Endothelial cell of umbilical vein (primary cell): ENCODE data around the gene TBC1D30. TPM values are rescaled to one million over a fixed set of nuclear protein-coding genes. Genes with fewer than 3 reads are reported as not detected.

Experiments
- BruUV-seq: library from RNA; stranded (reverse); fragments of 400-500 nt; replicated peaks from 2 replicates; lab custom pipeline; 2021; lab: Mats Ljungman, UMichigan
- CTCF ChIA-PET: fragments of 300-600, 350-600 bp; sonication (Branson Sonifier 250); formaldehyde crosslinking; loops from one replicate; lab custom pipeline; 2021; ENCODE audit warnings: antibody characterized with exemption, inconsistent platforms; lab: Charles Lee
- POLR2A ChIA-PET: fragments of 300-600, 350-600 bp; sonication (Branson Sonifier 250); formaldehyde crosslinking; loops from one replicate; lab custom pipeline; 2021; ENCODE audit warnings: antibody characterized with exemption, inconsistent platforms; lab: Charles Lee
- DNase-seq: peaks from one replicate; pipeline ENCODE4 v3.0.0-alpha.2; 2011; ENCODE audit warnings: low read depth, low spot score
- FAIRE-seq: peaks from 2 replicates; lab custom pipeline; 2011; peaks lifted over from hg19 to GRCh38; lab: Jason Lieb, UNC
- H2AFZ ChIP-seq: 2 replicates; pipeline ENCODE4 v1.6.0; 2012; ENCODE audit warnings: low read depth, low read length, control low read depth, inconsistent platforms
- H3K27ac ChIP-seq: 2 replicates; pipeline ENCODE4 v1.5.1; 2011; ENCODE audit warnings: low read depth, mild to moderate bottlenecking, control low read depth, low read length, moderate library complexity; ENCODE audit not compliant: insufficient read depth
- H3K27me3 ChIP-seq, 2 experiments: 2 replicates each; pipeline versions ENCODE4 v1.6.0 to v1.6.1; 2011; ENCODE audit warnings: low read length in 2 of 2, mixed read lengths in 1 of 2; ENCODE audit not compliant: control insufficient read depth in 2 of 2, insufficient read depth in 2 of 2
- H3K36me3 ChIP-seq, 2 experiments: 2 replicates in 1 of 2; 3 replicates in 1 of 2; pipeline ENCODE4 v1.5.1; 2011; ENCODE audit warnings: low read length in 2 of 2, mild to moderate bottlenecking in 1 of 2, moderate library complexity in 1 of 2; ENCODE audit not compliant: control insufficient read depth in 2 of 2, insufficient read depth in 2 of 2; ENCODE audit errors: extremely low read depth in 1 of 2
- H3K4me1 ChIP-seq: 3 replicates; pipeline ENCODE4 v1.5.1; 2011; ENCODE audit warnings: mild to moderate bottlenecking, low read length; ENCODE audit not compliant: control insufficient read depth, insufficient read depth; ENCODE audit errors: extremely low read depth
- H3K4me2 ChIP-seq: 2 replicates; pipeline ENCODE4 v1.6.1; 2011; ENCODE audit warnings: low read length, control low read depth, mixed read lengths; ENCODE audit not compliant: insufficient read depth
- H3K4me3 ChIP-seq, 3 experiments: fragments of 200-600 bp in 1 of 3; sonication (generic), shearing (Covaris generic) in 1 of 3; replicated peaks in 1 of 3; 2 replicates each; pipeline ENCODE4 v1.5.1; 2011 to 2016; ENCODE audit warnings: control low read depth in 3 of 3, low read length in 3 of 3, mild to moderate bottlenecking in 2 of 3, inconsistent platforms in 1 of 3, low read depth in 1 of 3, moderate library complexity in 1 of 3; ENCODE audit not compliant: insufficient read depth in 1 of 3
- H3K79me2 ChIP-seq: 2 replicates; pipeline ENCODE4 v1.6.0; 2012; ENCODE audit warnings: low read length, inconsistent platforms; ENCODE audit not compliant: control insufficient read depth, insufficient read depth
- H3K9ac ChIP-seq: replicated peaks from 2 replicates; pipeline ENCODE3; 2011; ENCODE audit warnings: low read length, control low read depth; ENCODE audit not compliant: insufficient read depth; ENCODE audit errors: extremely low read depth
- H3K9me1 ChIP-seq: replicated peaks from 3 replicates; pipeline ENCODE4 v1.6.0; 2011; ENCODE audit warnings: mild to moderate bottlenecking, low read length; ENCODE audit not compliant: control insufficient read depth, insufficient read depth; ENCODE audit errors: extremely low read depth
- H3K9me3 ChIP-seq: replicated peaks from 2 replicates; pipeline ENCODE4 v1.5.1; 2012; ENCODE audit warnings: low read length, inconsistent platforms; ENCODE audit not compliant: control insufficient read depth, insufficient read depth
- H4K20me1 ChIP-seq: replicated peaks from 2 replicates; pipeline ENCODE3; 2011; ENCODE audit warnings: mild to moderate bottlenecking, low read length; ENCODE audit not compliant: control insufficient read depth, insufficient read depth; ENCODE audit errors: extremely low read depth
- CTCF ChIP-seq, 2 donors: IDR thresholded peaks; 1 replicate in 1 of 2; 2 replicates in 1 of 2; pipeline ENCODE4 v1.5.1; 2011; ENCODE audit warnings: low read length in 2 of 2, mild to moderate bottlenecking in 2 of 2, moderate library complexity in 2 of 2, control low read depth in 1 of 2, inconsistent platforms in 1 of 2, low read depth in 1 of 2; ENCODE audit not compliant: insufficient read depth in 1 of 2; ENCODE audit errors: extremely low read depth in 1 of 2
- EZH2 ChIP-seq: IDR thresholded peaks from 2 replicates; pipeline ENCODE4 v1.6.1; 2012; ENCODE audit warnings: borderline replicate concordance, low read depth, mild to moderate bottlenecking, moderate library complexity, low read length, inconsistent platforms; ENCODE audit not compliant: severe bottlenecking
- FOS ChIP-seq: IDR thresholded peaks from 2 replicates; pipeline ENCODE4 v1.6.1; 2011; ENCODE audit warnings: mild to moderate bottlenecking, low read length, moderate library complexity, borderline replicate concordance; ENCODE audit not compliant: insufficient read depth
- GATA2 ChIP-seq: IDR thresholded peaks from 2 replicates; pipeline ENCODE4 v1.7.0; 2011; ENCODE audit warnings: low read depth, mild to moderate bottlenecking, moderate library complexity, mixed read lengths, low read length; ENCODE audit not compliant: insufficient read length, insufficient read depth
- JUN ChIP-seq: IDR thresholded peaks from 2 replicates; pipeline ENCODE4 v1.6.1; 2011; ENCODE audit warnings: borderline replicate concordance, low read depth; ENCODE audit not compliant: insufficient read length, insufficient read depth
- MAX ChIP-seq: IDR thresholded peaks from 2 replicates; pipeline ENCODE4 v1.6.1; 2011; ENCODE audit not compliant: insufficient read depth, insufficient read length
- MYC ChIP-seq: IDR thresholded peaks from one replicate; pipeline ENCODE4 v1.6.1; 2011; ENCODE audit warnings: mild to moderate bottlenecking, low read depth, low read length
- POLR2A ChIP-seq: IDR thresholded peaks from 2 replicates; pipeline ENCODE4 v1.6.1; 2012; ENCODE audit warnings: low read depth, mild to moderate bottlenecking, control low read depth, low read length
- POLR2AphosphoS5 ChIP-seq: IDR thresholded peaks from 2 replicates; pipeline ENCODE4 v1.6.1; 2012; ENCODE audit warnings: low read depth, mild to moderate bottlenecking, control low read depth, low read length, moderate library complexity; ENCODE audit not compliant: insufficient read depth
- dilution Hi-C: fragments of 300-500 bp; cut with MboI; formaldehyde crosslinking; loops from one replicate; pipeline ENCODE4 v1.15.0; 2019; ENCODE audit warnings: low sequenced_read_pairs; ENCODE audit not compliant: extremely low pct_ligation_motif_present
- intact Hi-C: fragments of 100-400 bp; cut with micrococcal nuclease; formaldehyde crosslinking; loops from one replicate; pipeline ENCODE4 v1.10.0; 2022
- polyA plus RNA-seq, 4 experiments: library from polyadenylated mRNA; depleted of rRNA in 3 of 4; stranded (reverse) in 3 of 4; unstranded in 1 of 4; fragments of >200 nt; gene quantifications; 2 replicates each; pipeline versions ENCODE4 v1.2.1 to v1.2.3, GENCODE V29; 2011 to 2012; ENCODE audit warnings: missing spikeins in 1 of 4
- total RNA-seq: library from RNA; stranded (reverse); gene quantifications from 2 replicates; pipeline ENCODE4 v1.2.3, GENCODE V29; 2021

TBC1D30 gene
- total and polyA plus RNA-seq, 2 donors (not counting 3 experiments of a cell fraction or from before 2014, with no cell fraction given), result 4.4 to 7.6 TPM

DNA sequence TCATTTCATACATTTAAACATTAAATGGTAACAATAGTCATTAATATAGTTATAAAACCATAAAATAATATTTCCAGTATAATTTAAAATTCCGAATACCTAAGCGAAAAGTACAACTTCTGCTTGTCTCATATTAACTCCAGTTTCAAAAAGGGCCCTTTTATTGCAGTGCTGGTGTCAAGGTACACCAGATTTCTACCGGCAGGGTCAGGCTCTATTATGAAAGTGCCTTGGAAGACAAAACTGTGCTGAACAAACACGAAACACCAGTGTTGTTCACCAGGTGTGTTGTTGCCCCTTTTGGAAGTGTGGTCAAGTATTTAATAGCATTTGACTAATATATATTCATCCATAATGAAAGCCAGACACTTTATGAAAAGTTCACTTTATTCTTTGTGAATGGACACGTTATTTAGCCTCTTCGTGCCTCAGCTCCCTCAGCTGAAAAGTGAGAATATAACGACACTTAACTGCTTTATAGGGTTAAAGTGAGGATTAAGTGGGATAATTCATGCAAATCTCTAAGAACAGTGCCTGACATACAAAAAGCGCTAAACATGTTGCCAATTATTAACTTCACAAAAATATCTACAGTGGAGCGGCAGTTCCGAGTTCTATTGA is 45.0 kb upstream of the TBC1D30 start:
- H3K9me3 ChIP-seq, result no peaks in the 10 kb centered on the region
- H3K9ac ChIP-seq, result no peak overlapping the region
- CTCF ChIA-PET, result interaction anchor here (1.3 to 4.1 kb wide), 5 partner anchors 16 to 230 kb away, joined by 3 to 47 read pairs (median 4); no protein-coding TSS in a partner anchor
- POLR2A ChIA-PET, result no interaction called here
- no peak for FAIRE-seq
- H3K4me3 ChIP-seq, result no peak overlapping the region
- no peak overlapping the region for H3K4me2 ChIP-seq
- no peak for DNase-seq
- no peak overlapping the region for H2AFZ ChIP-seq
- H3K79me2 ChIP-seq, result peaks cover 4% of the 10 kb centered on the region
- no TSS peak for BruUV-seq
- no peak overlapping the region for H3K27ac ChIP-seq
- dilution Hi-C loops, result no loop called here
- H3K27me3 ChIP-seq, result peaks cover 8 to 19% of the 10 kb centered on the region in 2 experiments
- TF ChIP-seq EZH2 (no peak), MYC (no peak), POLR2A (no peak), FOS (no peak), CTCF (IDR thresholded peaks at IDR 0.05; ENCODE audit: extremely low read depth in 1 of 2, insufficient read depth in 1 of 2, low read depth in 1 of 2, low read length in 2 of 2) (no peak), GATA2 (no peak), JUN (no peak), MAX (no peak), POLR2AphosphoS5 (no peak)
- intact Hi-C loops, result no loop called here
- H3K4me1 ChIP-seq, result peaks cover 16% of the 10 kb centered on the region
- H3K36me3 ChIP-seq, result no peaks in the 10 kb centered on the region
- H4K20me1 ChIP-seq, result no peaks in the 10 kb centered on the region
- no peaks in the 10 kb centered on the region for H3K9me1 ChIP-seq
